ENCODE measurements around the gene ALOXE3.

DNA sequence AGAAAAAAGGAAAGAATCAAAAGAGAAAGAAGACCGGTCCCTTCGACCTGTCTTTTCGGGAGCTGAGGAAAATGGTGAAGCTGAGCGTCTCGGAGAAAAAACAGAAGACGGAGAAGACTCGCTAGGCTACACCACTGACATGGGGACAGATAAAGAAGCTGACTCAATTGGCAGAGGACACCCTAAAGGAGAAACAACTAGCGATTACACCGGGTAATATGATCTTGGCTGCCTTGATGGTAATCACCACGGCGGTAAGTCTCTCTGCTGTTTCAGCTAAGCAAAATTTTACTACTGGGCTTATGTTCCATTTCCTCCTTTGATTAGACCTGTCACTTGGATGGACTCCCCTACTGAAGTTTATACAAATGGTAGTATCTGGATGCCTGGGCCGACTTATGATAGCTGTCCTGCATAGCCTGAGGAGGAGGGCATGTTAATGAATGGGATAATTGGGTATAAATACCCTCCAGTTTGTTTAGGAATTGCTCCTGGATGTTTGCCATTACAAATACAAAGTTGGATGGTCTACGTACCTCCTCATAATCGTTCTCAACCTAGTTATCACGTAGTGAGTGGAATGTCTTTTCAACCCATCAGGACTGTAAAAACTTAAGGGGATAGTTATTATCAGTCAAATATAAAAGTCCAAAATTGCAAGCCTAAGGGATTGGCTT, 55.4 kb downstream of the ALOXE3 start:
- TF ChIP-seq, protein P1, sequence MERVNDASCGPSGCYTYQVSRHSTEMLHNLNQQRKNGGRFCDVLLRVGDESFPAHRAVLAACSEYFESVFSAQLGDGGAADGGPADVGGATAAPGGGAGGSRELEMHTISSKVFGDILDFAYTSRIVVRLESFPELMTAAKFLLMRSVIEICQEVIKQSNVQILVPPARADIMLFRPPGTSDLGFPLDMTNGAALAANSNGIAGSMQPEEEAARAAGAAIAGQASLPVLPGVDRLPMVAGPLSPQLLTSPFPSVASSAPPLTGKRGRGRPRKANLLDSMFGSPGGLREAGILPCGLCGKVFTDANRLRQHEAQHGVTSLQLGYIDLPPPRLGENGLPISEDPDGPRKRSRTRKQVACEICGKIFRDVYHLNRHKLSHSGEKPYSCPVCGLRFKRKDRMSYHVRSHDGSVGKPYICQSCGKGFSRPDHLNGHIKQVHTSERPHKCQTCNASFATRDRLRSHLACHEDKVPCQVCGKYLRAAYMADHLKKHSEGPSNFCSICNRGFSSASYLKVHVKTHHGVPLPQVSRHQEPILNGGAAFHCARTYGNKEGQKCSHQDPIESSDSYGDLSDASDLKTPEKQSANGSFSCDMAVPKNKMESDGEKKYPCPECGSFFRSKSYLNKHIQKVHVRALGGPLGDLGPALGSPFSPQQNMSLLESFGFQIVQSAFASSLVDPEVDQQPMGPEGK (CRISPR knock-in tag; IDR thresholded peaks at IDR 0.05; ENCODE audit: borderline replicate concordance): no peak
- TF ChIP-seq GLIS3 (CRISPR knock-in tag; IDR thresholded peaks at IDR 0.05) (no peak), PPARA (CRISPR knock-in tag; IDR thresholded peaks at IDR 0.05; ENCODE audit: borderline replicate concordance) (no peak), ARNTL (CRISPR knock-in tag; IDR thresholded peaks at IDR 0.05; ENCODE audit: borderline replicate concordance, low read depth) (no peak), TCF4 (CRISPR knock-in tag; IDR thresholded peaks at IDR 0.05; ENCODE audit: borderline replicate concordance) (no peak), ZNF565 (CRISPR knock-in tag; conservative IDR thresholded peaks at IDR 0.05; ENCODE audit: low read depth) (no peak), CSDC2 (CRISPR knock-in tag; IDR thresholded peaks at IDR 0.05) (no peak), ZFP30 (CRISPR knock-in tag; IDR thresholded peaks at IDR 0.05) (no peak), ISL1 (CRISPR knock-in tag; IDR thresholded peaks at IDR 0.05) (no peak), SNAI2 (CRISPR knock-in tag; IDR thresholded peaks at IDR 0.05) (no peak)
- TF ChIP-seq, protein P2, sequence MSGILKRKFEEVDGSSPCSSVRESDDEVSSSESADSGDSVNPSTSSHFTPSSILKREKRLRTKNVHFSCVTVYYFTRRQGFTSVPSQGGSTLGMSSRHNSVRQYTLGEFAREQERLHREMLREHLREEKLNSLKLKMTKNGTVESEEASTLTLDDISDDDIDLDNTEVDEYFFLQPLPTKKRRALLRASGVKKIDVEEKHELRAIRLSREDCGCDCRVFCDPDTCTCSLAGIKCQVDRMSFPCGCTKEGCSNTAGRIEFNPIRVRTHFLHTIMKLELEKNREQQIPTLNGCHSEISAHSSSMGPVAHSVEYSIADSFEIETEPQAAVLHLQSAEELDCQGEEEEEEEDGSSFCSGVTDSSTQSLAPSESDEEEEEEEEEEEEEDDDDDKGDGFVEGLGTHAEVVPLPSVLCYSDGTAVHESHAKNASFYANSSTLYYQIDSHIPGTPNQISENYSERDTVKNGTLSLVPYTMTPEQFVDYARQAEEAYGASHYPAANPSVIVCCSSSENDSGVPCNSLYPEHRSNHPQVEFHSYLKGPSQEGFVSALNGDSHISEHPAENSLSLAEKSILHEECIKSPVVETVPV (CRISPR knock-in tag; IDR thresholded peaks at IDR 0.05): no peak
- TF ChIP-seq, protein P3, sequence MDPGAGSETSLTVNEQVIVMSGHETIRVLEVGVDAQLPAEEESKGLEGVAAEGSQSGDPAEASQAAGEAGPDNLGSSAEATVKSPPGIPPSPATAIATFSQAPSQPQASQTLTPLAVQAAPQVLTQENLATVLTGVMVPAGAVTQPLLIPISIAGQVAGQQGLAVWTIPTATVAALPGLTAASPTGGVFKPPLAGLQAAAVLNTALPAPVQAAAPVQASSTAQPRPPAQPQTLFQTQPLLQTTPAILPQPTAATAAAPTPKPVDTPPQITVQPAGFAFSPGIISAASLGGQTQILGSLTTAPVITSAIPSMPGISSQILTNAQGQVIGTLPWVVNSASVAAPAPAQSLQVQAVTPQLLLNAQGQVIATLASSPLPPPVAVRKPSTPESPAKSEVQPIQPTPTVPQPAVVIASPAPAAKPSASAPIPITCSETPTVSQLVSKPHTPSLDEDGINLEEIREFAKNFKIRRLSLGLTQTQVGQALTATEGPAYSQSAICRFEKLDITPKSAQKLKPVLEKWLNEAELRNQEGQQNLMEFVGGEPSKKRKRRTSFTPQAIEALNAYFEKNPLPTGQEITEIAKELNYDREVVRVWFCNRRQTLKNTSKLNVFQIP (CRISPR knock-in tag; IDR thresholded peaks at IDR 0.05; ENCODE audit: borderline replicate concordance, low read depth): no peak
- TF ChIP-seq, protein P4, sequence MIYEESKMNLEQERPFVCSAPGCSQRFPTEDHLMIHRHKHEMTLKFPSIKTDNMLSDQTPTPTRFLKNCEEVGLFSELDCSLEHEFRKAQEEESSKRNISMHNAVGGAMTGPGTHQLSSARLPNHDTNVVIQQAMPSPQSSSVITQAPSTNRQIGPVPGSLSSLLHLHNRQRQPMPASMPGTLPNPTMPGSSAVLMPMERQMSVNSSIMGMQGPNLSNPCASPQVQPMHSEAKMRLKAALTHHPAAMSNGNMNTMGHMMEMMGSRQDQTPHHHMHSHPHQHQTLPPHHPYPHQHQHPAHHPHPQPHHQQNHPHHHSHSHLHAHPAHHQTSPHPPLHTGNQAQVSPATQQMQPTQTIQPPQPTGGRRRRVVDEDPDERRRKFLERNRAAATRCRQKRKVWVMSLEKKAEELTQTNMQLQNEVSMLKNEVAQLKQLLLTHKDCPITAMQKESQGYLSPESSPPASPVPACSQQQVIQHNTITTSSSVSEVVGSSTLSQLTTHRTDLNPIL (CRISPR knock-in tag; IDR thresholded peaks at IDR 0.05; ENCODE audit: low read depth): no peak

Measured in SK-N-SH treated with all-trans-retinoic acid at 6 μM for 48 hours (cell line).